Gastroesophageal sphincter (tissue), 3 donors: Measurements from ENCODE around the gene IPO5.

ENCODE experiments used
- CTCF ChIP-seq, 4 experiments: fragments of 200-600 bp in 2 of 4; fragments of 450-650 bp in 2 of 4; sonication (generic) in 1 of 4; IDR thresholded peaks; one replicate each; pipeline ENCODE4 v1.5.1; 2017 to 2019; ENCODE audit warnings: antibody characterized with exemption in 4 of 4, mild to moderate bottlenecking in 2 of 4, moderate library complexity in 2 of 4
- POLR2A ChIP-seq, 2 donors: fragments of 450-650 bp; IDR thresholded peaks; one replicate each; pipeline ENCODE4 v1.6.1; 2017; ENCODE audit warnings: antibody characterized with exemption in 2 of 2, mild to moderate bottlenecking in 2 of 2, moderate library complexity in 1 of 2
- POLR2AphosphoS5 ChIP-seq: sonication (generic); formaldehyde crosslinking; IDR thresholded peaks from one replicate; pipeline ENCODE4 v1.6.1; 2017; ENCODE audit warnings: antibody characterized with exemption

GRCh38 chr13:98069985-98070384, 116.5 kb downstream of the IPO5 start:
- TF ChIP-seq CTCF (IDR thresholded peaks at IDR 0.05) (no peak), POLR2A (IDR thresholded peaks at IDR 0.05) (no peak), POLR2AphosphoS5 (no peak)
